Keratinocyte (primary cell): Measurements from ENCODE around the gene VSIG8. TPM values are rescaled to one million over a fixed set of nuclear protein-coding genes. Genes with fewer than 3 reads are reported as not detected.

Experiments
- DNase-seq: peaks from one replicate; pipeline ENCODE4 v3.0.0-alpha.2; 2011; ENCODE audit warnings: low read depth, missing footprints, low spot score
- FAIRE-seq: peaks from 2 replicates; lab custom pipeline; 2011; peaks lifted over from hg19 to GRCh38; lab: Jason Lieb, UNC
- H2AFZ ChIP-seq: 2 replicates; pipeline ENCODE4 v1.6.0; 2012; ENCODE audit warnings: low read length, control low read depth, inconsistent platforms; ENCODE audit not compliant: control insufficient read depth
- H3K27ac ChIP-seq: 2 replicates; pipeline ENCODE4 v1.5.1; 2011; ENCODE audit warnings: low read length; ENCODE audit not compliant: control insufficient read depth, insufficient read depth
- H3K27me3 ChIP-seq: 3 replicates; pipeline ENCODE4 v1.6.0; 2011; ENCODE audit warnings: low read length; ENCODE audit not compliant: control insufficient read depth, insufficient read depth; ENCODE audit errors: extremely low read depth
- H3K36me3 ChIP-seq, 2 experiments: 2 replicates in 1 of 2; 3 replicates in 1 of 2; pipeline ENCODE4 v1.5.1; 2011; ENCODE audit warnings: low read length in 2 of 2, mild to moderate bottlenecking in 1 of 2; ENCODE audit not compliant: control insufficient read depth in 2 of 2, insufficient read depth in 2 of 2; ENCODE audit errors: extremely low read depth in 1 of 2
- H3K4me1 ChIP-seq: 3 replicates; pipeline ENCODE4 v1.5.1; 2011; ENCODE audit warnings: low read length; ENCODE audit not compliant: control insufficient read depth, insufficient read depth; ENCODE audit errors: extremely low read depth
- H3K4me2 ChIP-seq: 3 replicates; pipeline ENCODE4 v1.6.0; 2011; ENCODE audit warnings: low read depth, low read length; ENCODE audit not compliant: control insufficient read depth, insufficient read depth; ENCODE audit errors: extremely low read depth
- H3K4me3 ChIP-seq, 3 experiments: fragments of 200-600 bp in 1 of 3; sonication (generic) in 1 of 3; 2 replicates in 2 of 3; 3 replicates in 1 of 3; pipeline ENCODE4 v1.5.1; 2011 to 2016; ENCODE audit warnings: low read length in 3 of 3, mild to moderate bottlenecking in 3 of 3, control low read depth in 2 of 3, inconsistent platforms in 1 of 3, low read depth in 1 of 3, mixed read lengths in 1 of 3, mixed run types in 1 of 3, moderate library complexity in 1 of 3; ENCODE audit not compliant: control insufficient read depth in 2 of 3, insufficient read depth in 2 of 3; ENCODE audit errors: extremely low read depth in 1 of 3
- H3K79me2 ChIP-seq: 2 replicates; pipeline ENCODE4 v1.6.0; 2012; ENCODE audit warnings: low read length; ENCODE audit not compliant: control insufficient read depth, insufficient read depth
- H3K9ac ChIP-seq: 3 replicates; pipeline ENCODE4 v1.6.0; 2011; ENCODE audit warnings: low read length; ENCODE audit not compliant: control insufficient read depth, insufficient read depth; ENCODE audit errors: extremely low read depth
- H3K9me1 ChIP-seq: 3 replicates; pipeline ENCODE4 v1.6.0; 2011; ENCODE audit warnings: low read length; ENCODE audit not compliant: control insufficient read depth, insufficient read depth; ENCODE audit errors: extremely low read depth
- H3K9me3 ChIP-seq: 2 replicates; pipeline ENCODE4 v1.5.1; 2012; ENCODE audit warnings: low read depth, low read length; ENCODE audit not compliant: control insufficient read depth
- H4K20me1 ChIP-seq: 3 replicates; pipeline ENCODE4 v1.6.0; 2011; ENCODE audit warnings: low read length; ENCODE audit not compliant: control insufficient read depth, insufficient read depth; ENCODE audit errors: extremely low read depth
- EZH2 ChIP-seq: IDR thresholded peaks from one replicate; pipeline ENCODE4 v1.6.1; 2012; ENCODE audit warnings: inconsistent platforms, mild to moderate bottlenecking, low read length, moderate library complexity
- dilution Hi-C: fragments of 300-500 bp; cut with MboI; formaldehyde crosslinking; loops from one replicate; pipeline ENCODE4 v1.7.0; 2020; ENCODE audit warnings: low sequenced_read_pairs; ENCODE audit not compliant: extremely low pct_ligation_motif_present
- polyA plus RNA-seq, 5 experiments: library from polyadenylated mRNA; depleted of rRNA in 3 of 5; stranded (reverse) in 3 of 5; stranded (forward) in 1 of 5; unstranded in 1 of 5; fragments of >200 nt; gene quantifications; 1 replicate in 1 of 5; 2 replicates in 3 of 5; 3 replicates in 1 of 5; pipeline versions ENCODE4 v1.2.1 to v1.2.3, GENCODE V29; 2011 to 2012; ENCODE audit warnings: missing spikeins in 2 of 5, low read depth in 1 of 5, low replicate concordance in 1 of 5
- TF ChIP-seq, protein P1 (sequence below), 3 experiments: IDR thresholded peaks in 1 of 3; conservative IDR thresholded peaks in 1 of 3; optimal IDR thresholded peaks in 1 of 3; 2 replicates in 2 of 3; 3 replicates in 1 of 3; pipeline versions ENCODE3 to v1.5.1; 2011; ENCODE audit warnings: low read length in 3 of 3, mild to moderate bottlenecking in 3 of 3, moderate library complexity in 2 of 3, control low read depth in 1 of 3, inconsistent platforms in 1 of 3; ENCODE audit not compliant: insufficient read depth in 2 of 3; ENCODE audit errors: extremely low read depth in 1 of 3

VSIG8 gene
- polyA plus RNA-seq, 1 donor (not counting 4 experiments of a cell fraction or from before 2014, with no cell fraction given) = 0.56 TPM

DNA sequence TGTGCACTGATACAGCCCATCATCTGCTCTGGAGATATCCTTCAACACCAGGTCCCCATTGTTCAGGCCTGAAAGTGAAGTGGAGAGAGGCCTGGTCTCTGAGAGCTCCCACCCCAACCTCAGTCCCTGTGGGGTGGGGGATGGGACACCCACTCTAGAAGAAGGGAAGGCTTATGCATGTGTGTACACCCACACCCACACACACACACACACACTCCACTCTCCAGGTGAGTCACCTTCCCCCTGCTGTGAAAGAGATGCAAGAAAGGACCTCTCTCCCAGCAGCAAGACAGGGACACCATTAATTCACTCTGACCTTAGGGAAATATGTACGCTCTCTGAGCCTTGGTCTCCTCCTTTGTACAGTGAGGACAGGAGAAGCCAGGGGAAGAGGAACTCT is 5.9 kb downstream of the VSIG8 start:
- Histone ChIP-seq H3K27me3 (no peaks in the 10 kb centered on the region), H3K9me3 (no peaks in the 10 kb centered on the region), H3K36me3 (no peaks in the 10 kb centered on the region), H3K4me3 (no peak overlapping the region), H3K9me1 (no peaks in the 10 kb centered on the region), H4K20me1 (no peaks in the 10 kb centered on the region), H3K27ac (no peak overlapping the region), H3K4me2 (no peak overlapping the region), H3K9ac (no peak overlapping the region), H3K4me1 (peaks cover 26% of the 10 kb centered on the region), H3K79me2 (no peaks in the 10 kb centered on the region), H2AFZ (no peak overlapping the region)
- TF ChIP-seq EZH2 = no peak
- TF ChIP-seq, protein P1, sequence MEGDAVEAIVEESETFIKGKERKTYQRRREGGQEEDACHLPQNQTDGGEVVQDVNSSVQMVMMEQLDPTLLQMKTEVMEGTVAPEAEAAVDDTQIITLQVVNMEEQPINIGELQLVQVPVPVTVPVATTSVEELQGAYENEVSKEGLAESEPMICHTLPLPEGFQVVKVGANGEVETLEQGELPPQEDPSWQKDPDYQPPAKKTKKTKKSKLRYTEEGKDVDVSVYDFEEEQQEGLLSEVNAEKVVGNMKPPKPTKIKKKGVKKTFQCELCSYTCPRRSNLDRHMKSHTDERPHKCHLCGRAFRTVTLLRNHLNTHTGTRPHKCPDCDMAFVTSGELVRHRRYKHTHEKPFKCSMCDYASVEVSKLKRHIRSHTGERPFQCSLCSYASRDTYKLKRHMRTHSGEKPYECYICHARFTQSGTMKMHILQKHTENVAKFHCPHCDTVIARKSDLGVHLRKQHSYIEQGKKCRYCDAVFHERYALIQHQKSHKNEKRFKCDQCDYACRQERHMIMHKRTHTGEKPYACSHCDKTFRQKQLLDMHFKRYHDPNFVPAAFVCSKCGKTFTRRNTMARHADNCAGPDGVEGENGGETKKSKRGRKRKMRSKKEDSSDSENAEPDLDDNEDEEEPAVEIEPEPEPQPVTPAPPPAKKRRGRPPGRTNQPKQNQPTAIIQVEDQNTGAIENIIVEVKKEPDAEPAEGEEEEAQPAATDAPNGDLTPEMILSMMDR (optimal IDR thresholded peaks at IDR 0.05 in 1 of 3, IDR thresholded peaks at IDR 0.05 in 1 of 3, conservative IDR thresholded peaks at IDR 0.05 in 1 of 3; ENCODE audit: extremely low read depth in 1 of 3, insufficient read depth in 2 of 3, low read length in 3 of 3) = no peak
- dilution Hi-C loops = no loop called here
- no peak for DNase-seq
- FAIRE-seq = no peak

DNA sequence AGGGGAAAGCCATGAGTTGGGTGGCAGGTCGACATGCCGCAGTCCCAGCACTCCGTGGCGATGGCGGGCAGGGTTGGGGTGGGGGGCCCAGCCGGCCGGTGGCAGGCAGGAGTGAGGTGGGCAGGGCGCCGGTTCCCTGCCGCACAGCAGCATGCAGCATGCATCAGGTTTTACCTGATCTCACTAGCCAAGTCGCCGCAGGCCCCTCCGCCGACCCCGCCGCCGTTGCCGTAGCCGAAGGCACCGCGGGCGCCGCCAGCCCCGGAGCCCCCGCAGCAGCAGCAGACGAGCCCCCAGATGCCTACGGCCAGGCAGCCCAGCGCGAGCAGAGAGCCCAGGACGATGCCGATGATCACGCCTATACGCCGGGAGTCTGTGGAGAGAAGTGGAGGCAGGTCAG is 6.7 kb downstream of the VSIG8 start:
- TF ChIP-seq, protein P1 (optimal IDR thresholded peaks at IDR 0.05 in 1 of 3, IDR thresholded peaks at IDR 0.05 in 1 of 3, conservative IDR thresholded peaks at IDR 0.05 in 1 of 3; ENCODE audit: extremely low read depth in 1 of 3, insufficient read depth in 2 of 3, low read length in 3 of 3) = no peak
- TF ChIP-seq EZH2 = no peak
- no peak overlapping the region for H2AFZ ChIP-seq
- H3K79me2 ChIP-seq = no peaks in the 10 kb centered on the region
- peaks cover 17% of the 10 kb centered on the region for H3K4me1 ChIP-seq
- H3K9me3 ChIP-seq = no peaks in the 10 kb centered on the region
- H3K27ac ChIP-seq = no peak overlapping the region
- H4K20me1 ChIP-seq = no peaks in the 10 kb centered on the region
- no peak overlapping the region for H3K4me2 ChIP-seq
- dilution Hi-C loops = no loop called here
- DNase-seq = no peak
- H3K9ac ChIP-seq = no peak overlapping the region
- H3K36me3 ChIP-seq = no peaks in the 10 kb centered on the region
- H3K4me3 ChIP-seq = no peak overlapping the region
- no peaks in the 10 kb centered on the region for H3K27me3 ChIP-seq
- FAIRE-seq = no peak
- no peaks in the 10 kb centered on the region for H3K9me1 ChIP-seq
